Endothelial cell (in vitro differentiated cells): ENCODE measurements around the gene NOP53. TPM values are rescaled to one million over a fixed set of nuclear protein-coding genes. Genes with fewer than 3 reads are reported as not detected.
A peak's percentile ranks its signal among the peaks of the same experiment; 100 is the strongest.

Experiments used
- DNase-seq: peaks from one replicate; pipeline ENCODE4 v3.0.0; 2021; ENCODE audit warnings: low spot score
- H3K27ac Mint-ChIP-seq: one replicate; pipeline ENCODE4 v1.8.0; 2021; ENCODE audit warnings: mixed read lengths, inconsistent platforms; ENCODE audit not compliant: unreplicated experiment
- H3K27me3 Mint-ChIP-seq: one replicate; pipeline ENCODE4 v1.8.0; 2021; ENCODE audit warnings: mild to moderate bottlenecking, moderate library complexity, mixed read lengths, inconsistent platforms; ENCODE audit not compliant: unreplicated experiment
- H3K36me3 Mint-ChIP-seq: one replicate; pipeline ENCODE4 v1.8.0; 2021; ENCODE audit warnings: mild to moderate bottlenecking, low read depth, mixed read lengths, inconsistent platforms; ENCODE audit not compliant: unreplicated experiment
- H3K4me1 Mint-ChIP-seq: one replicate; pipeline ENCODE4 v1.8.0; 2021; ENCODE audit warnings: mild to moderate bottlenecking, mixed read lengths, inconsistent platforms; ENCODE audit not compliant: unreplicated experiment
- H3K4me3 Mint-ChIP-seq: one replicate; pipeline ENCODE4 v1.8.0; 2021; ENCODE audit warnings: mild to moderate bottlenecking, mixed read lengths, inconsistent platforms; ENCODE audit not compliant: unreplicated experiment
- H3K9me3 Mint-ChIP-seq: one replicate; pipeline ENCODE4 v1.8.0; 2021; ENCODE audit warnings: mixed read lengths, inconsistent platforms; ENCODE audit not compliant: unreplicated experiment
- total RNA-seq: library from RNA; stranded (reverse); fragmentation: NEBNext Ultra II Directional; extraction: Animal tissue kit (Norgen Biotek cat#: 25700); gene quantifications from one replicate; pipeline ENCODE4 v1.2.1, GENCODE V29; 2021; ENCODE audit not compliant: unreplicated experiment
- TF ChIP-seq, protein P1 (sequence below): fragments of 200-600 bp; sonication (generic); IDR thresholded peaks from one replicate; pipeline ENCODE4 v1.5.0; 2021; ENCODE audit warnings: antibody characterized with exemption; ENCODE audit not compliant: unreplicated experiment

NOP53 gene
- total RNA-seq, 1 donor from 2014 or later = 324 TPM

GRCh38 chr19:47778049-47778953 is 33.0 kb downstream of the NOP53 start, which contains the start of gene SELENOW:
Gene SELENOW, plus strand, starts transcription at chr19:47778703. Its CDS starts 83 bp downstream, at chr19:47778786.
- peak within 1 kb of the TSS; percentile 100 for H3K27ac Mint-ChIP-seq
- H3K4me1 Mint-ChIP-seq = peaks cover 39% of the 10 kb centered on the region
- H3K36me3 Mint-ChIP-seq = peaks cover 31% of the 10 kb centered on the region
- H3K4me3 Mint-ChIP-seq = peak within 1 kb of the TSS; percentile 97
- peak; percentile 82 for DNase-seq
- TF ChIP-seq, protein P1, sequence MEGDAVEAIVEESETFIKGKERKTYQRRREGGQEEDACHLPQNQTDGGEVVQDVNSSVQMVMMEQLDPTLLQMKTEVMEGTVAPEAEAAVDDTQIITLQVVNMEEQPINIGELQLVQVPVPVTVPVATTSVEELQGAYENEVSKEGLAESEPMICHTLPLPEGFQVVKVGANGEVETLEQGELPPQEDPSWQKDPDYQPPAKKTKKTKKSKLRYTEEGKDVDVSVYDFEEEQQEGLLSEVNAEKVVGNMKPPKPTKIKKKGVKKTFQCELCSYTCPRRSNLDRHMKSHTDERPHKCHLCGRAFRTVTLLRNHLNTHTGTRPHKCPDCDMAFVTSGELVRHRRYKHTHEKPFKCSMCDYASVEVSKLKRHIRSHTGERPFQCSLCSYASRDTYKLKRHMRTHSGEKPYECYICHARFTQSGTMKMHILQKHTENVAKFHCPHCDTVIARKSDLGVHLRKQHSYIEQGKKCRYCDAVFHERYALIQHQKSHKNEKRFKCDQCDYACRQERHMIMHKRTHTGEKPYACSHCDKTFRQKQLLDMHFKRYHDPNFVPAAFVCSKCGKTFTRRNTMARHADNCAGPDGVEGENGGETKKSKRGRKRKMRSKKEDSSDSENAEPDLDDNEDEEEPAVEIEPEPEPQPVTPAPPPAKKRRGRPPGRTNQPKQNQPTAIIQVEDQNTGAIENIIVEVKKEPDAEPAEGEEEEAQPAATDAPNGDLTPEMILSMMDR = no peak
- H3K27me3 Mint-ChIP-seq = peaks cover 10% of the 10 kb centered on the region
- H3K9me3 Mint-ChIP-seq = no peaks in the 10 kb centered on the region

DNA sequence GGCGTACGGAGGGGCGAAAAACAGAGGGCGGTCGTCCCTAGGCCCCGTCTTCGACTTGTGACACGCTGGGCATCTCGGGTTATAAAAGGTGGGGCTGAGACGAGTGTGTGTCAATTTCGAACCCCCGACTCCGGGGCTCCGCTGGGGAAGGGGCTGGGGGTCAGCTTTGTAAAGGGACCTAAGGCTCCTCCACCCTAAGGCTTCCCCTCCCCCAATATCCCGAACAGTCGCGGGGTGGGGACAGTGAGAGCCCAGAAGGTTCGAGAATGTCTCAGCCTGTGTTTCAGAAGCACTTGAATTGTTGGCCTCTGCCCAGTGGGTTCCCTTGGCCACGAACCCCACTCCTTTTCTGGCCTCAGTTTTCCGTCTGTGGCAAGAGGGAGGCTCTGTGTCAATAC is 33.6 kb downstream of the NOP53 start:
- Mint-ChIP-seq H3K27me3 (peaks cover 10% of the 10 kb centered on the region), H3K36me3 (peaks cover 34% of the 10 kb centered on the region), H3K4me1 (peaks cover 36% of the 10 kb centered on the region), H3K27ac (peak overlapping the region; percentile 78), H3K4me3 (peak overlapping the region; percentile 94), H3K9me3 (no peaks in the 10 kb centered on the region)
- DNase-seq = no peak
- TF ChIP-seq, protein P1 = no peak

DNA sequence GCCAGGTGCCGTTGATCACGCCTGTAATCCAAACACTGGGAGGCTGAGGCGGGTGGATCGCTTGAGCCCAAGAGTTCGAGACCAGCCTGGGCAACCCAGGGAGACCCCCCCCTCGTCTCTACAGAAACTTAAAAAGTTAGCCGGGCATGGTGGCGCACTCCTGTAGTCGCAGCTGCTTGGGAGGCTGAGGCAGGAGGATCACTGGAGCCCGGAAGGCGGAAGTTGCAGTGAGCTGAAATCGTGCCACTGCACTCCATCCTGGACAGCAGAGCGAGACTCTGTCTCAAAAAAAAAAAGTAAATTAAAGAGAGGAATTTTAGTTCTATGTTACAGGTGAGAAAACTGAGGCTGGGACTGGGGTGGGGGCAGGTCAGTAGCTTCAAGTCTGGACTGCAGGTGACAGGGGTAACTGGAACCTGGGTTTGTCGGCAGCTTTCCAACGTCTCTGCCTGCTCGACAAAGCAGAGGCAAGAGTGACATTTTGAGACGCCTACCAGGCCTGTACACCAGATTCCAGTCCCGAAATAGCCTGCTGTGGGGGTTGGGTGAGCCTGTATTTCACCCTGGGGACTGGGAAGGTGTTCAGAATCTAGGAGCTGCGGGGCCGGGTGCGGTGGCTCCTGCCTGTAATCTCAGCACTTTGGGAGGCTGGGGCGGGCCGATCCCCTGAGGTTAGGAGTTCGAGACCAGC is 34.3 kb downstream of the NOP53 start:
- Mint-ChIP-seq H3K27me3 (peaks cover 10% of the 10 kb centered on the region), H3K4me1 (peaks cover 36% of the 10 kb centered on the region), H3K9me3 (no peaks in the 10 kb centered on the region), H3K4me3 (peak overlapping the region; percentile 94), H3K36me3 (peaks cover 41% of the 10 kb centered on the region), H3K27ac (peak overlapping the region; percentile 82)
- no peak for DNase-seq
- TF ChIP-seq, protein P1 = no peak

- TF ChIP-seq, protein P1 = no peak
- Mint-ChIP-seq H3K27me3 (peaks cover 10% of the 10 kb centered on the region), H3K4me3 (peak overlapping the region; percentile 94), H3K27ac (peak overlapping the region; percentile 82), H3K36me3 (peaks cover 42% of the 10 kb centered on the region), H3K9me3 (no peaks in the 10 kb centered on the region), H3K4me1 (peaks cover 36% of the 10 kb centered on the region)
- DNase-seq = no peak
Measured at GRCh38 chr19:47780215-47780551, 34.8 kb downstream of the NOP53 start.
